ENCODE data around the gene CHST15. TPM values are rescaled to one million over a fixed set of nuclear protein-coding genes. Genes with fewer than 3 reads are reported as not detected.

The CHST15 gene
- total and polyA plus RNA-seq, 2 of the 4 experiments (the other 2 are of a cell fraction), result 0.14 to 0.18 TPM

GRCh38 chr10:124025660-124026588 lies 67.5 kb downstream of the CHST15 start:
- H4K20me1 ChIP-seq (ENCODE audit: insufficient read depth, low read length), result no peaks in the 10 kb centered on the region
- H2BK120ac ChIP-seq (ENCODE audit: low read depth, low read length), result no peak overlapping the region
- H2BK5ac ChIP-seq (ENCODE audit: low read depth, low read length, poor library complexity, severe bottlenecking), result no peak overlapping the region
- no peak overlapping the region for H4K91ac ChIP-seq (ENCODE audit: insufficient read depth, low read depth, low read length)
- no peak overlapping the region for H3K4me3 ChIP-seq (ENCODE audit: insufficient read depth, low read depth, low read length)
- H4K8ac ChIP-seq (ENCODE audit: low read depth in 2 of 2, low read length in 2 of 2), result no peak overlapping the region
- H2BK20ac ChIP-seq (ENCODE audit: low read depth, low read length), result no peak overlapping the region
- H2AK5ac ChIP-seq (ENCODE audit: low read depth, low read length), result no peak overlapping the region
- H3K79me1 ChIP-seq (ENCODE audit: low read depth in 1 of 2, low read length in 2 of 2), result no peaks in the 10 kb centered on the region
- intact Hi-C loops (cut with micrococcal nuclease) (no loop called here), in situ Hi-C loops (cut with MboI; ENCODE audit: low sequenced_read_pairs) (no loop called here), dilution Hi-C loops (cut with HindIII; ENCODE audit: low sequenced_read_pairs, unreplicated experiment) (no loop called here)
- no peak for TF ChIP-seq RFX5 (IDR thresholded peaks at IDR 0.05; ENCODE audit: low read depth, low read length)
- TF ChIP-seq RAD21 (IDR thresholded peaks at IDR 0.05; ENCODE audit: low read length), result no peak
- no peak for TF ChIP-seq ELK1 (IDR thresholded peaks at IDR 0.05; ENCODE audit: borderline replicate concordance, low read depth, low read length)
- no peak for TF ChIP-seq CHD1 (IDR thresholded peaks at IDR 0.05; ENCODE audit: low read depth, low read length)
- TF ChIP-seq MAFK (IDR thresholded peaks at IDR 0.05; ENCODE audit: low read depth, low read length), result no peak
- no peak for TF ChIP-seq MAZ (IDR thresholded peaks at IDR 0.05; ENCODE audit: borderline replicate concordance, low read depth, low read length)
- no peak for TF ChIP-seq POLR2A (IDR thresholded peaks at IDR 0.05; ENCODE audit: low read depth, low read length)
- TF ChIP-seq SMC3 (IDR thresholded peaks at IDR 0.05; ENCODE audit: low read depth, low read length), result no peak
- TF ChIP-seq MXI1 (IDR thresholded peaks at IDR 0.05; ENCODE audit: borderline replicate concordance, low read depth, low read length), result no peak
- TF ChIP-seq CEBPB (IDR thresholded peaks at IDR 0.05; ENCODE audit: low read depth, low read length), result no peak
- H2BK15ac ChIP-seq (ENCODE audit: low read depth, low read length), result no peak overlapping the region
- no peaks in the 10 kb centered on the region for H3K36me3 ChIP-seq (ENCODE audit: control insufficient read depth, insufficient read depth, low read length)
- no peak overlapping the region for H3K27ac ChIP-seq (ENCODE audit: insufficient read depth, low read length)
- no peak overlapping the region for H3K18ac ChIP-seq (ENCODE audit: low read depth, low read length)
- no peaks in the 10 kb centered on the region for H3K4me1 ChIP-seq (ENCODE audit: control insufficient read depth, insufficient read depth, low read length)
- H2AK9ac ChIP-seq (replicated peaks; ENCODE audit: low read depth, low read length, poor library complexity), result no peak overlapping the region
- ChIA-PET CTCF (no interaction called here), POLR2A (ENCODE audit: unreplicated experiment) (no interaction called here)
- no peak overlapping the region for H3K4me2 ChIP-seq (ENCODE audit: low read depth, low read length)
- no peak overlapping the region for H3K23ac ChIP-seq (ENCODE audit: low read depth, low read length)
- 42% methylated on average over 3 of the region's 13 CpGs; no CpG with 5 or more reads in 1 of the 2 experiments for WGBS, 2 experiments (ENCODE audit: extremely low coverage in 2 of 2, insufficient read length in 1 of 2)
- H3K9me1 ChIP-seq (ENCODE audit: insufficient read depth, low read length), result no peaks in the 10 kb centered on the region
- no peak overlapping the region for H3K56ac ChIP-seq (ENCODE audit: extremely low read depth, insufficient read depth, low read length)
- ATAC-seq (ENCODE audit: low read depth), result no peak
- no peaks in the 10 kb centered on the region; the same call in 1 of the 2 replicates for H3K27me3 ChIP-seq (ENCODE audit: control insufficient read depth, insufficient read depth, low read length)
- H3K9me3 ChIP-seq (ENCODE audit: control insufficient read depth, insufficient read depth, low read length), result no peaks in the 10 kb centered on the region
- H3K9ac ChIP-seq (ENCODE audit: low read depth, low read length), result no peak overlapping the region
- no peak overlapping the region for H3K14ac ChIP-seq (replicated peaks; ENCODE audit: low read depth, low read length)
- BruUV-seq (replicated peaks), result no TSS peak
- H3K4ac ChIP-seq (ENCODE audit: low read depth, low read length), result no peak overlapping the region
- DNase-seq, result no peak
- no peak overlapping the region for H4K5ac ChIP-seq (ENCODE audit: low read depth, low read length)
- no peak overlapping the region for H2AFZ ChIP-seq (replicated peaks; ENCODE audit: low read length, poor library complexity)

All from IMR-90 (cell line).